Ovary (tissue), 3 donors: ENCODE results near the gene JARID2.

Experiments used
- CTCF ChIP-seq, 3 donors: fragments of 450-650 bp in 2 of 3; fragments of 200-600 bp in 1 of 3; IDR thresholded peaks; one replicate each; pipeline versions ENCODE4 v1.5.1 to v1.8.0; 2016 to 2022; ENCODE audit warnings: antibody characterized with exemption in 3 of 3, mild to moderate bottlenecking in 1 of 3
- EP300 ChIP-seq: sonication (generic); formaldehyde crosslinking; IDR thresholded peaks from one replicate; pipeline ENCODE4 v1.6.1; 2017; ENCODE audit warnings: antibody characterized with exemption
- POLR2A ChIP-seq: fragments of 450-650 bp; IDR thresholded peaks from one replicate; pipeline ENCODE4 v1.6.1; 2017; ENCODE audit warnings: antibody characterized with exemption, mild to moderate bottlenecking, moderate library complexity
- donor health status: DM: no; HTN: no; CAD: no.

GRCh38 chr6:15320693-15321092 is 74.8 kb downstream of the JARID2 start:
- TF ChIP-seq CTCF (IDR thresholded peaks at IDR 0.05), result no peak
- TF ChIP-seq EP300, result no peak
- TF ChIP-seq POLR2A, result no peak
